Fibroblast of lung (primary cell): ENCODE data around the gene ABCB9. TPM values are rescaled to one million over a fixed set of nuclear protein-coding genes. Genes with fewer than 3 reads are reported as not detected.

Experiments used
- DNase-seq, 2 donors: peaks; one replicate each; pipeline versions ENCODE4 v3.0.0 to v3.0.0-alpha.2; 2010; ENCODE audit warnings: low read depth in 2 of 2
- H2AFZ ChIP-seq: 2 replicates; pipeline ENCODE4 v1.5.1; 2012; ENCODE audit warnings: low read length, control low read depth, inconsistent platforms
- H3K27ac ChIP-seq: 2 replicates; pipeline ENCODE4 v1.5.1; 2011; ENCODE audit warnings: low read length, control low read depth; ENCODE audit not compliant: insufficient read depth
- H3K27me3 ChIP-seq: 2 replicates; pipeline ENCODE4 v1.5.1; 2011; ENCODE audit warnings: mild to moderate bottlenecking, low read length; ENCODE audit not compliant: control insufficient read depth, insufficient read depth
- H3K36me3 ChIP-seq: 2 replicates; pipeline ENCODE4 v1.5.1; 2011; ENCODE audit warnings: low read length; ENCODE audit not compliant: control insufficient read depth, insufficient read depth
- H3K4me1 ChIP-seq: 2 replicates; pipeline ENCODE4 v1.5.1; 2011; ENCODE audit warnings: low read length; ENCODE audit not compliant: control insufficient read depth, insufficient read depth; ENCODE audit errors: extremely low read depth
- H3K4me2 ChIP-seq: 2 replicates; pipeline ENCODE4 v1.5.1; 2011; ENCODE audit warnings: low read length, control low read depth; ENCODE audit not compliant: insufficient read depth; ENCODE audit errors: extremely low read depth
- H3K4me3 ChIP-seq, 4 experiments: fragments of 200-600 bp in 1 of 4; sonication (generic) in 1 of 4; replicated peaks in 1 of 4; 2 replicates each; pipeline ENCODE4 v1.5.1; 2011 to 2016; ENCODE audit warnings: low read length in 4 of 4, low read depth in 3 of 4, mild to moderate bottlenecking in 3 of 4, control low read depth in 2 of 4, inconsistent platforms in 1 of 4, mixed read lengths in 1 of 4; ENCODE audit not compliant: insufficient read depth in 1 of 4; ENCODE audit errors: control extremely low read depth in 1 of 4
- H3K79me2 ChIP-seq: 2 replicates; pipeline ENCODE4 v1.5.1; 2012; ENCODE audit warnings: mild to moderate bottlenecking, low read length, inconsistent platforms; ENCODE audit not compliant: control insufficient read depth, insufficient read depth
- H3K9ac ChIP-seq: 2 replicates; pipeline ENCODE4 v1.5.1; 2011; ENCODE audit warnings: mild to moderate bottlenecking, low read length, control low read depth; ENCODE audit not compliant: insufficient read depth
- H3K9me3 ChIP-seq: 2 replicates; pipeline ENCODE4 v1.5.1; 2012; ENCODE audit warnings: low read depth, low read length; ENCODE audit not compliant: control insufficient read depth, insufficient read depth
- H4K20me1 ChIP-seq: 2 replicates; pipeline ENCODE4 v1.5.1; 2011; ENCODE audit warnings: low read length; ENCODE audit not compliant: control insufficient read depth, insufficient read depth; ENCODE audit errors: extremely low read depth
- EZH2 ChIP-seq: IDR thresholded peaks from 2 replicates; pipeline ENCODE4 v1.5.1; 2012; ENCODE audit warnings: low read length, control low read depth, mild to moderate bottlenecking; ENCODE audit errors: missing control alignments
- polyA plus RNA-seq, 2 donors: library from polyadenylated mRNA; depleted of rRNA in 1 of 2; stranded (reverse) in 1 of 2; unstranded in 1 of 2; fragments of >200 nt; gene quantifications; 2 replicates each; pipeline ENCODE4 v1.2.1, GENCODE V29; 2011 to 2012; ENCODE audit warnings: missing spikeins in 1 of 2
- total RNA-seq: library from RNA; depleted of rRNA; stranded (reverse); fragments of >200 nt; gene quantifications from 2 replicates; pipeline ENCODE4 v1.2.1, GENCODE V29; 2014
- TF ChIP-seq, protein P1 (sequence below), 2 donors: IDR thresholded peaks in 1 of 2; conservative IDR thresholded peaks in 1 of 2; 1 replicate in 1 of 2; 2 replicates in 1 of 2; pipeline ENCODE4 v1.5.1; 2011 to 2012; ENCODE audit warnings: low read length in 2 of 2, control low read depth in 1 of 2, inconsistent platforms in 1 of 2, low read depth in 1 of 2, mild to moderate bottlenecking in 1 of 2

ABCB9 gene
- total and polyA plus RNA-seq, 2 donors (not counting 1 experiment from before 2014, with no cell fraction given): 3.8 to 6.3 TPM

DNA sequence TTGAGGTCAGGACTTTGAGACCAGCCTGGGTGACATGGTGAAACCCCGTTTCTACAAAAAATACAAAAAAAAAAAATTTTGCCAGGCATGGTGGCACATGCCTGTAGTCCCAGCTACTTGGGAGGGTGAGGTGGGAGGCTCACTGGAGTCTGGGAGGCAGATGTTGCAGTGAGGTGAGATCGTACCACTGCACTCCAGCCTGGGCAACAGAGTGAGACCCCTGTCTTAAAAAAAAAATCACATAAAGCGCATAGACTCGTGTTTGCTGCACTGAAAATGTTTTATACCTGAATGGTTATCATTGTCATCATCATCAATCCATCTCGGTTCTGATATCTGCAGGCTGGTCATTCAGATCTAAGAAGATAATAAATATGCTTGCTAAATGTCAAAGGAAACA is 45.6 kb downstream of the ABCB9 start:
- no peak overlapping the region for H3K4me3 ChIP-seq
- H2AFZ ChIP-seq: no peak overlapping the region
- H3K4me1 ChIP-seq: peaks cover 5% of the 10 kb centered on the region
- H4K20me1 ChIP-seq: no peaks in the 10 kb centered on the region
- no peaks in the 10 kb centered on the region for H3K9me3 ChIP-seq
- H3K79me2 ChIP-seq: no peaks in the 10 kb centered on the region
- no peak overlapping the region for H3K27ac ChIP-seq
- DNase-seq: no peak
- H3K36me3 ChIP-seq: no peaks in the 10 kb centered on the region
- no peak overlapping the region for H3K4me2 ChIP-seq
- no peak overlapping the region for H3K9ac ChIP-seq
- H3K27me3 ChIP-seq: no peaks in the 10 kb centered on the region
- no peak for TF ChIP-seq EZH2
- TF ChIP-seq, protein P1, sequence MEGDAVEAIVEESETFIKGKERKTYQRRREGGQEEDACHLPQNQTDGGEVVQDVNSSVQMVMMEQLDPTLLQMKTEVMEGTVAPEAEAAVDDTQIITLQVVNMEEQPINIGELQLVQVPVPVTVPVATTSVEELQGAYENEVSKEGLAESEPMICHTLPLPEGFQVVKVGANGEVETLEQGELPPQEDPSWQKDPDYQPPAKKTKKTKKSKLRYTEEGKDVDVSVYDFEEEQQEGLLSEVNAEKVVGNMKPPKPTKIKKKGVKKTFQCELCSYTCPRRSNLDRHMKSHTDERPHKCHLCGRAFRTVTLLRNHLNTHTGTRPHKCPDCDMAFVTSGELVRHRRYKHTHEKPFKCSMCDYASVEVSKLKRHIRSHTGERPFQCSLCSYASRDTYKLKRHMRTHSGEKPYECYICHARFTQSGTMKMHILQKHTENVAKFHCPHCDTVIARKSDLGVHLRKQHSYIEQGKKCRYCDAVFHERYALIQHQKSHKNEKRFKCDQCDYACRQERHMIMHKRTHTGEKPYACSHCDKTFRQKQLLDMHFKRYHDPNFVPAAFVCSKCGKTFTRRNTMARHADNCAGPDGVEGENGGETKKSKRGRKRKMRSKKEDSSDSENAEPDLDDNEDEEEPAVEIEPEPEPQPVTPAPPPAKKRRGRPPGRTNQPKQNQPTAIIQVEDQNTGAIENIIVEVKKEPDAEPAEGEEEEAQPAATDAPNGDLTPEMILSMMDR (conservative IDR thresholded peaks at IDR 0.05 in 1 of 2, IDR thresholded peaks at IDR 0.05 in 1 of 2; ENCODE audit: low read depth in 1 of 2, low read length in 2 of 2): no peak

DNA sequence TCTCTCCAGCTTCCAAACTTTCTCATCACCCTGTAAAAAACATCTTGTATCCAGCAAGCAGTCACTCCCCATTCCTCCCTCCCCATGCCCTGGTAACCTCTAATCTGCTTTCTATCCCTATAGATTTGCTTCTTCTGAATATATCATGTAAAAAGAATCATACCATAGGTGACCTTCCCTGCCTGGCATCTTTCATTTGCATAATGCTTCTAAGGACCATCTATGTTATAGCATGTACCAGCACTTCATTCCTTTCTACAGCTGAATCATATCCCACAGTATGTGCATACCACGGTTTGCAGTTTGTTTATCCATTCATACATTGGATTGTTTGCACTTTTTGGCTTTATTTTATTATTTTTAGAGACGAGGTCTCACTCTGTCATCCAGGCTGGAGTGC is 47.4 kb downstream of the ABCB9 start:
- Histone ChIP-seq H2AFZ (no peak overlapping the region), H4K20me1 (no peaks in the 10 kb centered on the region), H3K9ac (no peak overlapping the region), H3K79me2 (no peaks in the 10 kb centered on the region), H3K9me3 (no peaks in the 10 kb centered on the region), H3K4me3 (no peak overlapping the region), H3K27ac (no peak overlapping the region), H3K4me1 (peaks cover 5% of the 10 kb centered on the region), H3K4me2 (no peak overlapping the region), H3K36me3 (no peaks in the 10 kb centered on the region), H3K27me3 (no peaks in the 10 kb centered on the region)
- peak in 1 of 2 donors; percentile 27 for DNase-seq
- no peak for TF ChIP-seq EZH2
- TF ChIP-seq, protein P1 (conservative IDR thresholded peaks at IDR 0.05 in 1 of 2, IDR thresholded peaks at IDR 0.05 in 1 of 2; ENCODE audit: low read depth in 1 of 2, low read length in 2 of 2): no peak

DNA sequence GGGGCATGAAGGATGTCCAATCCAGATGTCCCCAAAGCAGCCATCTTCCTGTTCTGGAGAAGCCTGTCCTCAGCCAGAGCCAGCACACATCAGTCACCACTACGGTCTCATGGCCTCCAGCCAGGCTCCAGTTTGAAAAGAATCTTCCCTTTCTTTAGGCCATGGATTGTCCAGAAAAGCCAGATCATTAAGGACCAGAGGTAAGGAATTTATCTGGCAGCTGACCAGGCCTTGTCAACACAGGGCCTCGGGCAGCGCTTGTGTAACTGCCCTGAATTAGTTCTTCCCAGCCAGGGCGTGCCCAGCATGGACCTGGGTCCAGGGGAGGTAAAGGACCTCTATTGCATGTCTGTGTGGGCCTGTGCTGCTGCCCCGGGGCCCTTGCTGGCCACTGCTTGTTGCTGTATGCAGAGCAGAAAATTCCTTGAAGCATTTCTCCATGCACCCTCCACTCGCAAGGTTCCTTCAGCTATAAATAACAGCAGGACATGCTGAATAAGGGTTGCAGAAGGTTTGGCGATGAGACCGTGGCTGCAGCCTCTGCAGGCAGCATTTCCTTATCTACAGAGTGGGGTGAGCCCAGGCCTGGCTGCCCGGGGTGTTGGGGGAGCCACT is 48.6 kb downstream of the ABCB9 start:
- Histone ChIP-seq H3K79me2 (no peaks in the 10 kb centered on the region), H3K4me3 (no peak overlapping the region), H3K4me2 (no peak overlapping the region), H3K27ac (peak overlapping the region; percentile 9), H3K36me3 (no peaks in the 10 kb centered on the region), H2AFZ (no peak overlapping the region), H3K4me1 (peaks cover 5% of the 10 kb centered on the region), H3K9ac (no peak overlapping the region), H3K27me3 (no peaks in the 10 kb centered on the region), H4K20me1 (no peaks in the 10 kb centered on the region), H3K9me3 (no peaks in the 10 kb centered on the region)
- DNase-seq: peak; percentile 57 to 72
- no peak for TF ChIP-seq EZH2
- TF ChIP-seq, protein P1 (conservative IDR thresholded peaks at IDR 0.05 in 1 of 2, IDR thresholded peaks at IDR 0.05 in 1 of 2; ENCODE audit: low read depth in 1 of 2, low read length in 2 of 2): no peak
